OCI-LY3 (cell line): ENCODE measurements around the gene LIMA1.

Source experiments
- H2AFZ ChIP-seq: fragments of 200-600, 300-600 bp; shearing (Covaris generic); 2 replicates; pipeline ENCODE4 v1.6.0; 2014; ENCODE audit warnings: antibody characterized with exemption, low read depth, low read length
- H3K27ac ChIP-seq: fragments of 200-600, 300-600 bp; sonication (generic); 2 replicates; pipeline ENCODE4 v1.5.1; 2014; ENCODE audit warnings: mild to moderate bottlenecking, low read length, moderate library complexity, mixed read lengths
- H3K27me3 ChIP-seq: fragments of 200-600, 300-600 bp; sonication (generic); 2 replicates; pipeline ENCODE4 v1.6.1; 2014; ENCODE audit warnings: low read depth, low read length, mixed read lengths
- H3K36me3 ChIP-seq: fragments of 200-600, 300-600 bp; sonication (generic); replicated peaks from 2 replicates; pipeline ENCODE3; 2014; ENCODE audit warnings: low read depth, low read length, mixed read lengths
- H3K4me1 ChIP-seq: fragments of 300-600, 200-600 bp; sonication (generic); 2 replicates; pipeline ENCODE4 v1.6.1; 2014; ENCODE audit warnings: low read length, mixed read lengths
- H3K4me2 ChIP-seq: fragments of 200-600, 300-600 bp; sonication (generic); 2 replicates; pipeline ENCODE4 v1.6.1; 2014; ENCODE audit warnings: low read length, mixed read lengths
- H3K4me3 ChIP-seq: fragments of 300-600, 200-600 bp; sonication (generic); 2 replicates; pipeline ENCODE4 v1.5.1; 2014; ENCODE audit warnings: antibody characterized with exemption, mild to moderate bottlenecking, low read length, moderate library complexity
- H3K79me2 ChIP-seq: fragments of 300-600, 200-600 bp; shearing (Covaris generic); 2 replicates; pipeline ENCODE4 v1.6.1; 2014; ENCODE audit warnings: mild to moderate bottlenecking, low read length, mixed read lengths
- H3K9ac ChIP-seq: fragments of 300-600, 200-600 bp; shearing (Covaris generic); 2 replicates; pipeline ENCODE4 v1.6.0; 2014; ENCODE audit warnings: mild to moderate bottlenecking, low read length, moderate library complexity
- H3K9me3 ChIP-seq: fragments of 200-600, 300-600 bp; shearing (Covaris generic); 2 replicates; pipeline ENCODE4 v1.6.1; 2014; ENCODE audit warnings: low read length, mixed read lengths; ENCODE audit not compliant: insufficient read depth
- H4K20me1 ChIP-seq: fragments of 200-600, 300-600 bp; sonication (generic); 2 replicates; pipeline ENCODE4 v1.6.1; 2016; ENCODE audit warnings: low read length, mixed read lengths; ENCODE audit not compliant: insufficient read depth
- EZH2phosphoT487 ChIP-seq: fragments of 200-600 bp; shearing (Covaris generic); IDR thresholded peaks from 2 replicates; pipeline ENCODE4 v1.6.1; 2018; ENCODE audit warnings: antibody characterized with exemption, mixed run types, low read depth
- TF ChIP-seq, protein P1 (sequence below): fragments of 200-600, 300-600 bp; sonication (generic); IDR thresholded peaks from 2 replicates; pipeline ENCODE4 v1.5.1; 2014; ENCODE audit warnings: antibody characterized with exemption, low read length, low read depth

The LIMA1 gene

DNA sequence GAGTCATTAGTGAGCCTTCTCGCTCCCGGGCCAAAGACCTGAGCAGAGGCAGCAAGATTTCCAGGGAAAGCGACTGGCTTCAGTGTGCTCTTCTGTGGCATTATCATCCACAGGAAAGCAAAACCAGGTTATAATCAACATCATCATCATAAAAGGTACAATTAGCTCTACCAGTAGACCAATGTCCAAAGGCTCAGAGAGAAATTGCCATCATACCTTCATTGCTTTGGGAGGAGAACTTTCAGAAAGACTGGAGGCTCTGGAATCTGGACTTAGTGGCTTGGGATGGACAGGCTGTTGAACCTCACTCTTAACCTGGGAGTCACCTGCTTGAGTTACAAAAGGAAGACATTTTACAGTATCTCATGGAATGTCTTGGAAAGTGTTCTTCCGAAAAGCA lies 91.1 kb downstream of the LIMA1 start:
- Histone ChIP-seq H3K27ac (no peak overlapping the region), H3K27me3 (no peaks in the 10 kb centered on the region), H3K9ac (no peak overlapping the region), H2AFZ (no peak overlapping the region), H3K9me3 (no peaks in the 10 kb centered on the region), H4K20me1 (peaks cover 8% of the 10 kb centered on the region), H3K4me3 (no peak overlapping the region), H3K36me3 (peaks cover 40% of the 10 kb centered on the region), H3K79me2 (no peaks in the 10 kb centered on the region), H3K4me2 (no peak overlapping the region), H3K4me1 (no peaks in the 10 kb centered on the region)
- TF ChIP-seq, protein P1, sequence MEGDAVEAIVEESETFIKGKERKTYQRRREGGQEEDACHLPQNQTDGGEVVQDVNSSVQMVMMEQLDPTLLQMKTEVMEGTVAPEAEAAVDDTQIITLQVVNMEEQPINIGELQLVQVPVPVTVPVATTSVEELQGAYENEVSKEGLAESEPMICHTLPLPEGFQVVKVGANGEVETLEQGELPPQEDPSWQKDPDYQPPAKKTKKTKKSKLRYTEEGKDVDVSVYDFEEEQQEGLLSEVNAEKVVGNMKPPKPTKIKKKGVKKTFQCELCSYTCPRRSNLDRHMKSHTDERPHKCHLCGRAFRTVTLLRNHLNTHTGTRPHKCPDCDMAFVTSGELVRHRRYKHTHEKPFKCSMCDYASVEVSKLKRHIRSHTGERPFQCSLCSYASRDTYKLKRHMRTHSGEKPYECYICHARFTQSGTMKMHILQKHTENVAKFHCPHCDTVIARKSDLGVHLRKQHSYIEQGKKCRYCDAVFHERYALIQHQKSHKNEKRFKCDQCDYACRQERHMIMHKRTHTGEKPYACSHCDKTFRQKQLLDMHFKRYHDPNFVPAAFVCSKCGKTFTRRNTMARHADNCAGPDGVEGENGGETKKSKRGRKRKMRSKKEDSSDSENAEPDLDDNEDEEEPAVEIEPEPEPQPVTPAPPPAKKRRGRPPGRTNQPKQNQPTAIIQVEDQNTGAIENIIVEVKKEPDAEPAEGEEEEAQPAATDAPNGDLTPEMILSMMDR = no peak

DNA sequence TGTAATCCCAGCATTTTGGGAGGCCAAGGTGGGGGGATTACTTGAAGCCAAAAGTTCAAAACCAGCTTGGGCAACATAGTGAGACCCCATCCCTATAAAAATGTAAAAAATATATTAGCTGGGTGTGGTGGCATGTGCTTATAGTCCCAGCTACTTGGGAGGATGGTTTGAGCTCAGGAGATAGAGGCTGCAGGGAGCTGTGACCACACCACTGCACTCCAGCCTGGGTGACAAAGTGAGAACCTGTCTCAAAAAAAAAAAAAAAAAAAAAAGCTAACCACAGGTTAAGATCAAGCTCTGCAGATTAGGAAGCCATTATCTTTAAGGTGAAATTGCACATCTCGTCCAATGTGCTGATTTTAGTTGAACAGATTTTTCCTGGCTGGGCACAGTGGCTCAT lies 92.5 kb downstream of the LIMA1 start:
- no peaks in the 10 kb centered on the region for H3K79me2 ChIP-seq
- no peak overlapping the region for H3K4me3 ChIP-seq
- peaks cover 43% of the 10 kb centered on the region for H3K36me3 ChIP-seq
- H3K9me3 ChIP-seq = no peaks in the 10 kb centered on the region
- no peak overlapping the region for H3K4me2 ChIP-seq
- no peak overlapping the region for H2AFZ ChIP-seq
- no peaks in the 10 kb centered on the region for H3K4me1 ChIP-seq
- no peak for TF ChIP-seq EZH2phosphoT487
- TF ChIP-seq, protein P1 = no peak
- peaks cover 11% of the 10 kb centered on the region for H4K20me1 ChIP-seq
- H3K27me3 ChIP-seq = no peaks in the 10 kb centered on the region
- H3K9ac ChIP-seq = no peak overlapping the region
- no peak overlapping the region for H3K27ac ChIP-seq

DNA sequence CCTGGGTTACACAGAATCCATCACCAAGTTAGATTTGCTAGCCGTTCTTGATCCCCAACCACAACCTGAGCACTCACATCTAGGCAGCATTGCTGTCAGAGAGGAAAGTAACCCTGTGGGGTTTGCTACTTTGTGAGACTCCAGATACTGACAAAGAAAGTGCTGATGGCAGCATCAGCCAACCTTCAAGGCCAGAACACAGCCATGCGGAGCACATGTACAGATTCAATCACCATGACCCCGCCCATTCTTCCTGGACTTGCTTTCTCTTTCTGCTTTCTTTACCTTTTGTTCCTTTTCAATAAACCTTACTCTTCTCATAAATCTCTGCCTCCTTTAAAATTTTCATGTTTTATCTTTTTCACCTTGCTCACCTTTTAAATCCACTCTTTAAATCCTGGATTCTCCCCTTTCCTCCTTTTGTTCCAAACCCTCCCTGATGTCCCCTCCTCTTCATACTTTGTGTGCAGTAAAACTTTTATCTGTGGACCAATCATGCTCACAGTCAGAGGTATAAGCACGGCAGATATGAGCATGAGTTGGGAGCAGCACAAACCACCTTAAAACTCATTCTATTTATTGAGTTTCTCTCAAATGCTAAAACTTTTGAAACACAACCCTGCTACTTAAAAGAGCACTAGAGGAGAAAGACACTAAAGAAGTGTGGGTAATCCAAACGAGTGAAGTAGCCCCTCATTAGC lies 94.3 kb downstream of the LIMA1 start:
- no peak for TF ChIP-seq EZH2phosphoT487
- TF ChIP-seq, protein P1 = no peak
- Histone ChIP-seq H3K27me3 (no peaks in the 10 kb centered on the region), H3K4me3 (no peak overlapping the region), H3K9ac (no peak overlapping the region), H2AFZ (no peak overlapping the region), H3K36me3 (peaks cover 47% of the 10 kb centered on the region), H3K9me3 (no peaks in the 10 kb centered on the region), H3K4me2 (no peak overlapping the region), H3K27ac (no peak overlapping the region), H3K4me1 (no peaks in the 10 kb centered on the region), H4K20me1 (peaks cover 11% of the 10 kb centered on the region), H3K79me2 (no peaks in the 10 kb centered on the region)

DNA sequence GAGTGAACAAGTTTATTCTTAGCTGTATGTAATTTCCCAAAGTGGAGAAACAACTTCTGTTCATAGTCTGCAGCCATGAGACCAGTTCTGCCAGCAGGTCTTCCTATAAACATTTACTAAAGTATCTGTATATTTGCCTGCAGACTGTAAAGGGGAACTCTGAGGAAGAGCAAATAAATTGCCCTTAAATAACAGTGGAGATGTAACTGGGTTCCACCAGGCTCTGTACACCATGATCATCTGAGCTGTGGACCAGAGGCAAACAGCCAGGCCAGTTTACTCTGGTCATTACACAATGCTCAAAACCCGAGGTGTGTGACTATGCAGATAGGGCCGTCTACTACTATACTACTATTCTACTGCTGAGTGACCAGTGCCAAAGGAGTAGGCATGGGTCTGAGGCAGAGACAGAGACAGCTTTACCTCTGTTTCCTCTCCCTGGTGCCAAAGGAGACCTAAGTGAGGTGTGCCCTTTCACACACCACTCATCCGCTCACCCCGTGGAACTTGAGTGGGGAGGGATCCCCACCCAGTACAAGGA lies 95.0 kb downstream of the LIMA1 start:
- Histone ChIP-seq H3K9me3 (no peaks in the 10 kb centered on the region), H3K27ac (no peak overlapping the region), H3K36me3 (peaks cover 48% of the 10 kb centered on the region), H3K27me3 (no peaks in the 10 kb centered on the region), H3K79me2 (no peaks in the 10 kb centered on the region), H3K4me1 (no peaks in the 10 kb centered on the region), H2AFZ (no peak overlapping the region), H3K9ac (no peak overlapping the region), H3K4me2 (no peak overlapping the region), H3K4me3 (no peak overlapping the region), H4K20me1 (peaks cover 11% of the 10 kb centered on the region)
- no peak for TF ChIP-seq EZH2phosphoT487
- TF ChIP-seq, protein P1 = no peak
